Endothelial cell of hepatic sinusoid (primary cell): ENCODE results near the gene BDKRB2.

Source experiments
- in situ Hi-C: cut with HindIII; loops from 2 replicates; pipeline ENCODE4 v1.10.0; 2017; ENCODE audit warnings: low sequenced_read_pairs

BDKRB2 gene

DNA sequence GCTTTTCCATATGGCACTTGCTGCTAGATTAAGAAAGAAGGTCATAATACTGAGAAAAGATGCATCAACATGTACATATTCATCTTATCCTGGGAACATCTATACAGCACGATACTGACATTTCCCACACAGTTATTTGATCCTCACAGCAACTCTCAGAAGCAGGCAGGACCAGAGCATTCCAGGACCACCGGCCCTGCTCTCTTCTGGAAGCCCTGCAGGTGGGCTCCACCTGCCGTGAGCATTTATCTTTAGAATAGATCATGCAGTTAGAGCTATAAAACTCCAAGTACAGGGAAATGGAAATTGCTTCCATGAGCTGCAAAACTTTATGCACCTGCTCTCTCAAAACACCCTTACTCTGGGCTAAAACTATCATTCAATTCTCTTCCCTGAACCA lies 45.8 kb downstream of the BDKRB2 start:
- in situ Hi-C loops, result no loop called here

DNA sequence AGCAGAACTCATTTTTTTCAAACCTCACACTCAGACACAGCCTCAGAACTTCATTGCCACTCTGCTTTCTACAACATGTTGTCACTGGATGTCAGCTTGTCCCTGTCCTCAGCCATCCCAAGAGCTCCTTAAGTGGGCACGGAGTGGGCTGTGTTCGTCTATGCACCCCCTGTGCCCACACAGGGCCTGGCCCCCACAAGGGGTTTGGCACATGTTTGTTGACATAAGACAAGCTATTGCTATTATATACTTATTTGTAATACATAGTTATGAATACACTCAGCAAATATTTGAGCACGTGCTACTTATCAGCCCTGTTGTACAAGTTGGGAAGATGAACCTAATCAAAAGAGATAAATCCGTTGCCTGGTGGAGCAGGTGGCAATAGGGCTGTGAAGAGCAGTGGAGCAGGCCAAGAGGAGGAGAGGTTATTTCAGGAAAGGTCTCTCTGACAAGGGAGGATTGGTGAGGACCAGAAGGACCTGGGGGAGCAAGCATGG lies 47.1 kb downstream of the BDKRB2 start:
- in situ Hi-C loops, result no loop called here

DNA sequence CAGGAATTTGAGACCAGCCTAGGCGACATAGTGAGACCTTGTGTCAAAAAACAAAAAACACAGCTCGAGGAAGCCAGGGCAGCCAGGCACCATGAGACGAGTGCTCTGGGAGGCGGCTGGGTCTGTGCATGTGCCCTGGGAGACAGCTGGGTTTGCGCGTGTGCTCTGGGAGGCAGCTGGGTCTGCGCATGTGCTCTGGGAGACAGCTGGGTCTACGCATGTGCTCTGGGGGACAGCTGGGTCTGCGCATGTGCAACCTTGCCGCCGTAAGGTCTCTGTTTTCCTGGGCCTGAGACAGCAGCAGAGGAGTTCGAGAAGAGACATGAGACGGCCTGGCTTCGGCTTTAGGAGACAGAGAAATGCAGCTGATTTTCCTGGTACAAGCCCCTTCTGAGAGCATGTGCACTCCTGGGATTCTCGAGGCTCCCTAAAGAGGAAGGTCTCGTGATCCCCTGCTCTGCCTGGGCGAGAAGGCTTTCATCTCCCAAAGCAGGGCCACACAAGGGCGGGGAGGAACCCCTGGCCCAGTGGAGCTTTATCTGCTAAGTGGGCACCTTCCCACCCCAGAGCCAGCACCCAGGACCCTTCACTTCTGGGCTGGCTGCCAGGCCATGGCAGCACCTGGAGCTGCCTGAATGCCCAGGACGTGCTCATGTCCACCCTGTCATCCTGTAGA lies 47.8 kb downstream of the BDKRB2 start:
- in situ Hi-C loops, result no loop called here

DNA sequence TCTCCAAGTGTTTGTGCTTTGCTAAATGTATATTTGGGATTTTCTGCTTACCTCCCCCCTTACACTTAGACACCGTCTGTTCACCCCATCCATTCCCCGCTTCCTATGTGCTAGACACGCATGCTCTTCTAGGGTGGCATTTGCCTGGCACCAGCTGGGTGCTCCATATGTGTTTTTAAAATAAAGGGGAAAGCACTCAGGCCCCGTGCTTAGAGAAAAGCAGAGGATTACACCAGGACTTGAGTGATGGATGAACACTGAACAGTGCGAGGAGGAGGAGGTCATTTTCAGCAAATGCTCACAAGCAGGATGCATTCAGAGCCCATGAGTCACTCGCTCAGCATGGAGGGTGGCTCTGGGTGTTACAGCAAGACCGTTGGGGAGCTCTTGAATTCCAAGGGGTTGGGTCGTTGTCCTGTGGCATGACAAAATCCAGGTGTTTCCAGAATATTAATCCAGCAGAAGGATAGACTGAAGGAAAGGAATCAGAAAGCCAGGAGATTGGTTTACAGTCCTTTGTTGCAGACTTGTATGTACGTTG lies 48.4 kb downstream of the BDKRB2 start:
- in situ Hi-C loops, result no loop called here

DNA sequence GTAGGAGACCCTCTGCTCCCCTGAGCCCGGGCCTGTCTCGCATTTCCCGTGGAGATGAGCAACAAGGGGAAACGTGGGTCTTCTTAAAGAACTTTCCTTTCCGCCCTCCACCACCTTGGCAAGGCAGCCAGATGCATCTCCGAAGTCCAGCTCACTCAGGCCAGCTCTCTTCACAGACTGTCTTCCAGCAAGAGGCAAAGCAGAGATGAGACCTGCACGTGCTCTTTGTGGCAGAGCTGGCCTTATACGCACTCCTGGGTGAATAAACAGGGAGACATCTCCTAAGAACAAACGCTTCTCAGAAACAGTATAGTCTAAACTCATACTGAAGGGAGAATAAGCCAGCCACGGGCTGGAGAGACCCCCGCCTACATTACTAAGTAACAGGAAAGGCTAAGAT lies 50.0 kb downstream of the BDKRB2 start:
- in situ Hi-C loops, result no loop called here

DNA sequence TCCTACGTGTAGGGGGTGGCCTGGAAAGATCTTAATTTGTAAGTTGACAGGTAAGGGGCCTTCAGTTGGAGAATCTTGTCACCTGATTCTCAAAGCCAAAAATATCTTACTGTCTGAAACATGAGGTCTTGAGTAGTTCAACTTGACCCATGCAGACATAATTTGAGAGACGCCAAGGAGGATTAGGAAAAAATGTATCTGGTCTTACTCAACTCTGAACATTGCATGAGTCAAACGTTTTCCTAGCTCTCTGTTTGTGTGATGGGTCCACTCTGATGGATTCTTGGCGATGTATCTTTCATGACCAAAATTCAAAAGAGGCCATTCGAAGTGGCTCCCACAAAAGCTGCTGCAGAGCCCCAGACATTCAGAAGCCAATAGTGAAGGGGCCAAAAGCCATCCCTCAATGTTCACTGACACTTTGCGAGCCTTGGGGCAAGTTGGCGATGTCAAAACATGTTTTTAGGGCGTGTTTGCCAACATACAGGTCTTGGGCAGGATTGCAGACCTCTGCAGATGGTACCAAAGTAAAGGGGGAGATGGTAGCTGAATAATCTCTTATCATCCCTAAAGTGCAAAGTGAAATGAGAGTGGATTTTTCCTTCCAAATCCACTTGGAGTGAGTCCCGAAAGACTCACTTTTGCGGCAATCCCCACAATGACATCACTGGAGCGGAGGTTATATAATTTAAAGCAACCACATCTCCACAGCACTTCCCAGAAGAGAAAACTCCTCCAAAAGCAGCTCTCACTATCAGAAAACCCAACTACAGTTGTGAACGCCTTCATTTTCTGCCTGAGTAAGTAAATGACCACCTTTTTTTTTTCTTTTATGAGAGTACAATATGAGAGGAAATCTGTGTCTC lies 51.1 kb downstream of the BDKRB2 start, which contains the start of gene BDKRB1:
BDKRB1 (plus strand) TSS at position 710 of the 866 bp plus-strand sequence. CDS start 7,473 bp downstream, outside the sequence.
- in situ Hi-C loops, result no loop called here

DNA sequence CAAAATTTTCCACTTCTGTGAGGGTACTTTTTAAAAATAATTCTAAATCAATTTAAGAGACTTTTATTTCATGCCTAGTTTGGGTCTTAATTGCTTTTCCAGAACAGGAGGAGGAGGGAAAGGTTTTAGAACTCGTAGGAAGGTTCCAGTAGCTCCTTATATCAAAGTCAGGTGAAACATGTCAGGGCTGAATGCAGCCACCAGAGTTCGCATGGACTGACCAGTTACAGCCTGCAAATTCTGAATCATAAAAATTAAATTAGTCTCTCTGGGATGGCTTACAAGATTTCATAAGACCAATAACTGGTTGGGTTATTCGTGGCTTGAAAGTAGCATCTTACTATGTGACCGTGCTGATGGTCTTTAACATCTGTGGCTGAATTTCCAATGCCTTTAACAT lies 51.8 kb downstream of the BDKRB2 start:
- in situ Hi-C loops, result no loop called here

DNA sequence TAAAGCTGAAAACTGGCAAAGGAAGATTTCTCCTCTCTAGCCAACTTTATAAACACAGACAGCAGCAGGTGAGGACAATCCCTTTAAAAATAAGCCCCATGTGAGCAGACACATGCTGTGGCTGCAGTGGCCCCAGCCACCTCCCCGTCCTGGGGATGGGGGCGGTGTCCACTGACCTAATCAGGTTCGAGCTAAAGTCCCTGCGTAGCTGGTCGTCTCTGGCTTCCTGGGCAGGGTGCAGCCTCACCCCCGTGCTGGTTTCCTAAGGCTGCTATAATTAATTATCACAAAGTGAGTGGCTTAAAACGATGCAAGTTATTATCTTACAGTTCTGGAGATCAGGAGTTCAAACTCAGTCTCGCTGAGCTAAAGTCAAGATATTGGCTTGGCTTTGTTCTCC lies 52.4 kb downstream of the BDKRB2 start:
- in situ Hi-C loops, result no loop called here

DNA sequence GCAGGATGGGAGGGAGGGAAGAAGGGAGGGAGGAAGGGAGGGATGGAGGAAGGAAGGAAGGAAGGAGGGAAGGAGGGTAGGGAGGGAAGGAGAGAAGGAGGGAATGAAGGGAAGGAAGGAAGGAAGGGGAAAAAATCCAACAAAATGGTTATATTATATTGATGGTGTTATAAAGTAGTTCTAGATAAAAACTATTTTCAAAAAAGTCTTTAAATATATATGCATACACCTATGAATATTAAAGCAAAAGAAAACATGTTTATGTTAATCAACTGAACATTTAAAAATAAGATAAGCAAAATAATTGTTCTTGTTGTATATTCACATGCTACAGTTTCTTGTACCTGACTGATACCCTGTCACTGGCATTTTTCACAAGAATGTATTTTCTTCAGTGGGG lies 53.3 kb downstream of the BDKRB2 start:
- in situ Hi-C loops, result no loop called here

DNA sequence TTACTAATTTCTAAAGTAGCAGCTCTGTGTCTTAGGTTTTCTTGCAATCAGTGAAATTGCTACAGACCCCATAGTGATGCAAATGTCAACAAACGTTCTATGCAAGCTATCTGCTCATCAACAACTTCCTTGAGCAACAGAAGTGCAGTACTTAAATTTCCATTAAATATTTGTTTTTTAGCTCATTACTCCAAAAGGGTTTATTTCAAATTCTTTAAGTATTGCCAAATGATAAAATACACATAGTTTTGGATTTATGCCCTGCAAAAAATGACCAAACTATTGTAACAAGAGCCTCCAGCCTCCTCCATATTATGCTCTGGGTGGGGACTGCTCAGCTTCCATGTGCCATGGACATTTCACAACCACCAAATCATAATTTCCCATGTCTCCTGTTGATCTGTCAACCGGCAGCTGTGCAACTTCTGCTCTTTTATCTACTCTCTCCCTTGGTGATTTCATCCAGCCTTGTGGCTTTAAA lies 55.7 kb downstream of the BDKRB2 start:
- in situ Hi-C loops, result no loop called here

DNA sequence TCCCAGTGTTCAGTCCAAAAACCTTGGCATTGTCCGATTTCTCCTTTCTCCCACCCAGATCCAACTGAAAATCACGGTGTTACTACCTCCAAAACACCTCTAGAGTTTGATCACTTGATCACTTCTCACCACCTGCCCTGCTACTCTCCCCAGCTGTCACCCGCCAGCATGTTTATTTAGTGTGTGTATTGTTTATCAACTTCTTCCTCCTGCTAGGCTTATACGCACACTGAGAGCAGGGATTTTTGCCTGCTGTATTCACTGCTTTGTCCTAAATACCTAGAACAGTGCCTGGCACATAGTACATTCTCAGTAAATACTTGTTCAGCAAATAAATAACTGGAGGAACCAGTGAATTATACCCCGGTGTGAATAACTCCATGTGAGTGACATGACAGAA lies 56.4 kb downstream of the BDKRB2 start:
- in situ Hi-C loops, result no loop called here

DNA sequence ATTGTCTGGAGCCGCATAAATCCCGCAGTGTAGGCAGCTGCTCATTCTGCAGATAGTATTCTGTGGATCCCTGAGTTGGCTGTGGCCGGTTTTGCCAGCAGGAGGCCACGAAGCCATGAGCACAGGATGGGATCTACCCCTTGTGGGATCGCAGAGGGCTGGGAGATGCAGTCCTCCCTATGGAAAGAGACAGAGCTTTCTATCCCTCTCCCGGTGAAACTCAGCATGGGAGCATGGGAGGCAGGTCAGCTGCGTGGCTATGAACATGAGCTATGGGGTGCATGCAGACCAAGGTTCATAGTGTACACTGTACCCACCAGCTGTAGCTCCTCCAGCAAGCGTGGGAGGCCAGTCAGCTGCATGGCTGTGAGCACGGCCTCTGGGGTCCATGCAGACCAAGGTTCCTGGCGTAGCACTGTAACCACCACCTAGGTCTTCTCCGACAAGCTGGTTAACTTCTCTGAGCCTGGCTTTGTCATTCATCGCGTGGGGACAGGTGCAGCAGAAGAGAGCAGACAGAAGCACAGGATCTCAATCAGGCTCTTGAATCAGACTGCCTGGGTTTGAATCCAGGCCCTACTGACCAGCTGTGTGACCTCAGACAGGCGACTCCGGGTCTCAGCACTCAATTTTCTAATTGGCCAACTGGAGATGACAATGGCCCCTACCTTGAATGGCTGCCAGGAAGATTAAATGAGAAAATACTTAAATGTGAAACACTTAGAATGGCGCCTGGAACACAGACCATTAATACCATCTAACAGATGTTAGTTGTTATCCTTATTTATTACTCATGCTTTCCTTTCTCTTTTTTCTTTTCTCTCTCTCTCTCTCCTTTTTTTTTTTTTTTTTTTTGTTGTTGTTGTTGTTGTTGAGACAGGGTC lies 57.4 kb downstream of the BDKRB2 start:
- in situ Hi-C loops, result no loop called here

DNA sequence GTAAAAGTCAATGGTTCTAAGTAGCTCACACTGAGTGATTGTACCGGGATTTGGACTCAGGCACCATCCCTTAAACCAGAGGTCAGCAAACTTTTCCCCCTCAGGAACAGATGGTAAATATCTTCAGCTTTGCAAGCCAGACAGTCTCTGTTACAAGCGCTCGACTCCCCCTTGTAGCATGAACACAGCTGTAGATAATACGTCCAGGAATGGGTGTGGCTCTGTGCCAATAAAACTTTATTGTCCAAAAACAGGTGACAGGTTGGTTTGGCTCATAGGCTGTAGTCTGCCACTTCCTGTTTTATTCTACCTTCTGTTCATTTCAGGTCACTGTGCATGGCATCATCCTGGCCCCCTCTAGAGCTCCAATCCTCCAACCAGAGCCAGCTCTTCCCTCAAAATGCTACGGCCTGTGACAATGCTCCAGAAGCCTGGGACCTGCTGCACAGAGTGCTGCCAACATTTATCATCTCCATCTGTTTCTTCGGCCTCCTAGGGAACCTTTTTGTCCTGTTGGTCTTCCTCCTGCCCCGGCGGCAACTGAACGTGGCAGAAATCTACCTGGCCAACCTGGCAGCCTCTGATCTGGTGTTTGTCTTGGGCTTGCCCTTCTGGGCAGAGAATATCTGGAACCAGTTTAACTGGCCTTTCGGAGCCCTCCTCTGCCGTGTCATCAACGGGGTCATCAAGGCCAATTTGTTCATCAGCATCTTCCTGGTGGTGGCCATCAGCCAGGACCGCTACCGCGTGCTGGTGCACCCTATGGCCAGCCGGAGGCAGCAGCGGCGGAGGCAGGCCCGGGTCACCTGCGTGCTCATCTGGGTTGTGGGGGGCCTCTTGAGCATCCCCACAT lies 58.9 kb downstream of the BDKRB2 start:
- in situ Hi-C loops, result no loop called here

DNA sequence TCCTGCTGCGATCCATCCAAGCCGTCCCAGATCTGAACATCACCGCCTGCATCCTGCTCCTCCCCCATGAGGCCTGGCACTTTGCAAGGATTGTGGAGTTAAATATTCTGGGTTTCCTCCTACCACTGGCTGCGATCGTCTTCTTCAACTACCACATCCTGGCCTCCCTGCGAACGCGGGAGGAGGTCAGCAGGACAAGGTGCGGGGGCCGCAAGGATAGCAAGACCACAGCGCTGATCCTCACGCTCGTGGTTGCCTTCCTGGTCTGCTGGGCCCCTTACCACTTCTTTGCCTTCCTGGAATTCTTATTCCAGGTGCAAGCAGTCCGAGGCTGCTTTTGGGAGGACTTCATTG lies 59.5 kb downstream of the BDKRB2 start:
- in situ Hi-C loops, result no loop called here

DNA sequence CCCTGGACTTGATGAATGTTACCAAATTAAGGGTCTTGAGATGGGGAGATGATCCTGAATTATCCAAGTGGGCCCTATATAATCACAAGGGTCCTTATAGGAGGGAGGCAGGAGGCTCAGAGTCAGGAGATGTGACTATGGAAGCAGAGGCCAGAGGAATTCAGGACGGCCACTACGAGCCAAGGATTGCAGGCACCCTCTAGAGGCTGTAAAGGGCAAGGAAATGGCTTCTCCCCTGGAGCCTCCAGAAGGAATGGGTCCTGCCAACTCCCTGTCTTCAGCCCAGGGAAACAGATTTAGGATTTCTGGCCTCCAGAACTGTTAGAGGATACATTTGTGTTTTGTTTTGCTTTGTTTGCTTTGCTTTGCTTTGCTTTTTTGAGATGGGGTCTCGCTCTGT lies 60.2 kb downstream of the BDKRB2 start:
- in situ Hi-C loops, result no loop called here

DNA sequence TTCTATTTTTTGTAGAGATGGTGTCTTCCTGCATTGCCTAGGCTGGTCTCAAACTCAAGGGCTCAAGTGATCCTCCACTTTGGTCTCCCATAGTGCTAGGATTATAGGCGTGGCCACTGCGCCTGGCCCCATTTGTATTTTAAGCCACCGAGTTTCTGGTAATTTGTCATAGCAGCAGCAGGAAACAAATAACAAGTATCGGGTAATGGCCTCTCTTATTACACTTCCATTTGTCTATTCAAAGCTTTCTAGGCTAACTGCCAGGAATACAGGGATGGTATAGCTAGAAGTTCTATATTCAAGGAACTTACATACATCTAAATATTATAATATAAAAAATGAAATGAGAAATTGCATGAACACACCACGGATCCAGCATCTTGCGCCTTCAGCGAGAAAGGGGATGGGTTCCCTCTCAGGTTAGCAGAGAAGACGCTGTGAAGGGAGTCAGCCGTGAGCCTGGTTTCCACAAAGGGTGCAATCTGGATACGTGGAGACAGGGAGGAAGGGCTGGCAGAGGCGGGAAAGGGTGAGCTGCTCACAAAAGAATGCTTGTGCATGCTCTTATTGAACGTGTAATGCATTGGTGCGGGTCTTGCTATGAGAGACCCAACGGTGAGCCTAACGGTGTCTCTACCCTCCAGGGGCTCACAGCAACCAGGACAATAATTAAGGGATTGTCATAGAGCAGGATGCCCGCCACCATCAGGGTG lies 60.9 kb downstream of the BDKRB2 start:
- in situ Hi-C loops, result no loop called here

DNA sequence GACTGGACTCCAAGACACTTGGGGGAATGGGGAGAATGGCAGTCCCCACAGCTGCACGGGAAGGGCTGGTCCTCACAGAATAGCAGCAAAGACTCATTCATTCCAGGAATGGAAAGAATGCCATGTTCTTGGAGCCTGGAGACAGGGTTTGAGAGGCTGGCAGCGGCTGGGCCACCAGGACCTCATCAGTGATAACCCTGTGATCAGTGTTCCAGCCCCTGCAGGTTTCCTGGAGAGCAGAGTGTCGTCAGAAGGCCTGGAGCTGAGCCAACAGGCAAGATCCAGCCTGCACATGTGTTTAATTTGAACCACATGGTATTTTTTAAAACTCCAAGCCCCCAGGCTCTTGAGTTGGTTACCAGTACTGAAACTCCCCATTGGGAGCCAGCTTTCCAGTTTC lies 62.7 kb downstream of the BDKRB2 start:
- in situ Hi-C loops, result no loop called here

DNA sequence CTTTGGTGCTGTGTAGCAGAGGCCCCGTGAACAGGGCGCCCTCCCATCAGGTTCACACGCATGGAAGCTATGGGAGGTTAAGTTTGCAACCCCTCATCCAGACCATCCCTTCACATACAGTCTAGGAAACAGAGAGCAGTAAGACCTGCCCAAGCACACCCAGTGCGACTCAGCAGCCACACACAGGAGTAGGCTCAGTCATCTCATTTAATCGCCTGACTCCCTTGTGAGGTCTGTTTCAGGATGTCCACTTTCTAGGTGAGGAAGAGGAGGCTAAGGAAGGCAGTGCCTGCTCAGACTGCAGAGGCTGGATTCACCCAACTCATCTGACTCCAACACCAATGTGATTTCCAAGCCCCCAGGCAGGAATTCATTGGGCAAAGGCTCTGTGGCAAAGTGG lies 63.3 kb downstream of the BDKRB2 start:
- in situ Hi-C loops, result no loop called here
